Measurements from ENCODE around the gene TMEM254. TPM values are rescaled to one million over a fixed set of nuclear protein-coding genes. Genes with fewer than 3 reads are reported as not detected.
"Not testable (repeated sequence)": the region's sequence is repeated elsewhere in the genome, so short reads cannot be mapped to it uniquely, and the experiment has no call there.

The TMEM254 gene, protein sequence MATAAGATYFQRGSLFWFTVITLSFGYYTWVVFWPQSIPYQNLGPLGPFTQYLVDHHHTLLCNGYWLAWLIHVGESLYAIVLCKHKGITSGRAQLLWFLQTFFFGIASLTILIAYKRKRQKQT
- 10 to 100 TPM; 11.7 to 12.3 TPM for total RNA-seq

- ATAC-seq (peak; percentile 81), DNase-seq (peak; percentile 96)
- intact Hi-C loops (cut with micrococcal nuclease): no loop called here
- H3K4me1 Mint-ChIP-seq (ENCODE audit: low read depth): peaks cover 27% of the 10 kb centered on the region
- TF ChIP-seq CTCF (IDR thresholded peaks at IDR 0.05): no peak
- CTCF ChIA-PET: interaction anchor here (0.7 to 1.7 kb wide), 4 partner anchors 19 to 427 kb away, joined by 3 to 4 read pairs (median 3); no protein-coding TSS in a partner anchor
- H3K27me3 Mint-ChIP-seq: no peaks in the 10 kb centered on the region
- peak within 1 kb of the TSS; percentile 94 for H3K27ac Mint-ChIP-seq
- POLR2A ChIA-PET: interaction anchor here (0.6 to 1.0 kb wide), 2 partner anchors 11 kb away, joined by 3 read pairs; no protein-coding TSS in a partner anchor
- H3K9me3 Mint-ChIP-seq: no peaks in the 10 kb centered on the region
- H3K36me3 Mint-ChIP-seq (ENCODE audit: low read depth): peaks cover 6% of the 10 kb centered on the region
- peak within 1 kb of the TSS; percentile 98 for H3K4me3 Mint-ChIP-seq
These were observed at the start of gene TMEM254 for GRCh38 chr10:80078448-80079311. TMEM254 (plus strand) TSS chr10:80078665; CDS start chr10:80078700, 35 bp downstream.

GRCh38 chr10:80029205-80029604 lies 49.3 kb upstream of the TMEM254 start:
- H3K4me1 Mint-ChIP-seq (ENCODE audit: low read depth); ATAC-seq; intact Hi-C loops (cut with micrococcal nuclease); H3K9me3 Mint-ChIP-seq; DNase-seq; H3K36me3 Mint-ChIP-seq (ENCODE audit: low read depth); H3K27ac Mint-ChIP-seq; H3K27me3 Mint-ChIP-seq; H3K4me3 Mint-ChIP-seq: not testable (repeated sequence)
- ChIA-PET POLR2A (interaction anchor here (0.6 kb wide), 1 partner anchor 37 kb away, joined by 3 read pairs; no protein-coding TSS in a partner anchor), CTCF (interaction anchor here (1.4 kb wide), 1 partner anchor 15 kb away, joined by 5 read pairs; no protein-coding TSS in a partner anchor)

DNA sequence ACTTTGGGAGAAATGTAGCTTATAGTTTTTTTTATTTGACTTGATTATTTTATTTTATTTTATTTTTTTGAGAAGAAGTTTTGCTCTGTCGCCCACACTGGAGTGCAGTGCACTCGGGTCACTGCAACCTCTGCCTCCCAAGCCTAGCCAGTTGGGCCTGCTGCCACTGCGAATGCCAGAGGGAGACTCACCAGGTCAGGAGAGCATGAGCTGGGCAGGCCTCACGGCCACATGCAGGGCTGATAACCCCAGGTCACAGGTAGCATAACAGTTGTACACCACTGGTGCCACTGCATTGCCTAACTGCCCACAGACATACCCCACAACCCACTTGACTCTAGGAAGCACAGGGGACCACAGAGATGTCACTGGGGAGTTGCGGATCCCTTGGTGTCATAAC lies 48.6 kb upstream of the TMEM254 start:
- intact Hi-C loops (cut with micrococcal nuclease); H3K27me3 Mint-ChIP-seq; H3K4me3 Mint-ChIP-seq; H3K4me1 Mint-ChIP-seq (ENCODE audit: low read depth); H3K36me3 Mint-ChIP-seq (ENCODE audit: low read depth); DNase-seq; H3K9me3 Mint-ChIP-seq; POLR2A ChIA-PET; H3K27ac Mint-ChIP-seq; ATAC-seq: not testable (repeated sequence)
- CTCF ChIA-PET: interaction anchor here (1.4 kb wide), 1 partner anchor 15 kb away, joined by 5 read pairs; no protein-coding TSS in a partner anchor

DNA sequence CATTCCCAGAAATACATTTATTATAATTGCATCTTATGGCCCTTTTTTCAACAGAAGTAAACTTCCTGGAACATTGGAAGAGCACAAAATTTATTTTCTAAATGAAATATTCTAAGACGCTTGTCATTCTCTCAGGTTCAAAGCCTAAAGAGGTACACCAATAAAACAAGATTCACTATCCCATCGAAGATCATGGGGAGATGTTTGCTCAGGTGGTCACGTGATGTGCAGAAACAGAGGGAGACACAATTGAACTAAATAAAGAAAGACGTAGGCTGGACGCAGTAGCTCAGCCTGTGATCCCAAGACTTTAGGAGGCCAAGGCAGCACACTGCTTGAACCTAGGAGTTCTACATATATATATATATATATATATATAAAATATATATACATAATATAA lies 46.0 kb upstream of the TMEM254 start:
- CTCF ChIA-PET: no interaction called here
- no peaks in the 10 kb centered on the region for H3K4me1 Mint-ChIP-seq (ENCODE audit: low read depth)
- no peaks in the 10 kb centered on the region for H3K36me3 Mint-ChIP-seq (ENCODE audit: low read depth)
- no peak overlapping the region for H3K27ac Mint-ChIP-seq
- H3K27me3 Mint-ChIP-seq: no peaks in the 10 kb centered on the region
- H3K9me3 Mint-ChIP-seq: no peaks in the 10 kb centered on the region
- POLR2A ChIA-PET: no interaction called here
- ATAC-seq: no peak
- intact Hi-C loops (cut with micrococcal nuclease): no loop called here
- DNase-seq: no peak
- TF ChIP-seq CTCF (IDR thresholded peaks at IDR 0.05): no peak
- no peak overlapping the region for H3K4me3 Mint-ChIP-seq

GRCh38 chr10:80034766-80035165 lies 43.7 kb upstream of the TMEM254 start:
- intact Hi-C loops (cut with micrococcal nuclease); H3K4me3 Mint-ChIP-seq; H3K4me1 Mint-ChIP-seq (ENCODE audit: low read depth); DNase-seq; H3K36me3 Mint-ChIP-seq (ENCODE audit: low read depth); POLR2A ChIA-PET; ATAC-seq; H3K27ac Mint-ChIP-seq; H3K27me3 Mint-ChIP-seq; H3K9me3 Mint-ChIP-seq: not testable (repeated sequence)
- CTCF ChIA-PET: interaction anchor here (2.5 kb wide), 1 partner anchor 12 kb away, joined by 9 read pairs; no protein-coding TSS in a partner anchor

- DNase-seq; H3K36me3 Mint-ChIP-seq (ENCODE audit: low read depth); ATAC-seq; H3K27me3 Mint-ChIP-seq; intact Hi-C loops (cut with micrococcal nuclease); H3K4me3 Mint-ChIP-seq; H3K4me1 Mint-ChIP-seq (ENCODE audit: low read depth); POLR2A ChIA-PET; H3K9me3 Mint-ChIP-seq; H3K27ac Mint-ChIP-seq: not testable (repeated sequence)
- CTCF ChIA-PET: interaction anchor here (2.5 kb wide), 1 partner anchor 11 kb away, joined by 9 read pairs; no protein-coding TSS in a partner anchor
These were observed 43.0 kb upstream of the TMEM254 start for GRCh38 chr10:80035430-80035829.

- H3K9me3 Mint-ChIP-seq; H3K4me3 Mint-ChIP-seq; CTCF ChIA-PET; H3K4me1 Mint-ChIP-seq (ENCODE audit: low read depth); H3K27me3 Mint-ChIP-seq; intact Hi-C loops (cut with micrococcal nuclease); H3K27ac Mint-ChIP-seq; ATAC-seq; DNase-seq; POLR2A ChIA-PET; H3K36me3 Mint-ChIP-seq (ENCODE audit: low read depth): not testable (repeated sequence)
These were observed 41.5 kb upstream of the TMEM254 start for GRCh38 chr10:80036921-80037500.

- H3K4me3 Mint-ChIP-seq; H3K27ac Mint-ChIP-seq; intact Hi-C loops (cut with micrococcal nuclease); H3K4me1 Mint-ChIP-seq (ENCODE audit: low read depth); CTCF ChIA-PET; DNase-seq; H3K36me3 Mint-ChIP-seq (ENCODE audit: low read depth); H3K27me3 Mint-ChIP-seq; ATAC-seq; POLR2A ChIA-PET; H3K9me3 Mint-ChIP-seq: not testable (repeated sequence)
These were observed 40.2 kb upstream of the TMEM254 start for GRCh38 chr10:80038226-80038625.

All from activated CD8-positive, alpha-beta T cell treated with anti-CD3 and anti-CD28 coated beads for 36 hours (primary cell).